Sigmoid colon (tissue), 7 donors: ENCODE measurements around the gene SRSF6. TPM values are rescaled to one million over a fixed set of nuclear protein-coding genes. Genes with fewer than 3 reads are reported as not detected.
"Not testable (repeated sequence)": the region's sequence is repeated elsewhere in the genome, so short reads cannot be mapped to it uniquely, and the experiment has no call there.

Experiments used
- DNase-seq: peaks from one replicate; pipeline ENCODE4 v3.0.0-alpha.2; 2019
- H3K27ac ChIP-seq, 4 donors: fragments of 200-600 bp; sonication (generic); one replicate each; pipeline ENCODE4 v1.5.1; 2016 to 2019; ENCODE audit warnings: mild to moderate bottlenecking in 1 of 4
- H3K27me3 ChIP-seq, 3 donors: fragments of 200-600 bp; sonication (generic); one replicate each; pipeline ENCODE4 v1.5.1; 2019; ENCODE audit warnings: mild to moderate bottlenecking in 1 of 3
- H3K36me3 ChIP-seq, 4 donors: fragments of 200-600 bp; sonication (generic); one replicate each; pipeline ENCODE4 v1.5.1; 2016 to 2019
- H3K4me1 ChIP-seq, 4 donors: fragments of 200-600 bp; sonication (generic); one replicate each; pipeline ENCODE4 v1.5.1; 2017 to 2019
- H3K4me3 ChIP-seq, 4 donors: fragments of 200-600 bp; sonication (generic); one replicate each; pipeline ENCODE4 v1.5.1; 2017 to 2019; ENCODE audit warnings: mild to moderate bottlenecking in 2 of 4, moderate library complexity in 1 of 4
- H3K9me3 ChIP-seq, 4 donors: fragments of 200-600 bp in 3 of 4; sonication (generic) in 3 of 4; one replicate each; pipeline versions ENCODE4 v1.5.1 to v1.6.1; 2013 to 2019
- CTCF ChIP-seq, 4 experiments: fragments of 450-650 bp in 3 of 4; fragments of 200-600 bp in 1 of 4; IDR thresholded peaks; one replicate each; pipeline ENCODE4 v1.5.1; 2016 to 2019; ENCODE audit warnings: antibody characterized with exemption in 4 of 4, mild to moderate bottlenecking in 3 of 4, moderate library complexity in 2 of 4
- EP300 ChIP-seq, 4 donors: sonication (generic); formaldehyde crosslinking; IDR thresholded peaks; one replicate each; pipeline ENCODE4 v1.6.1; 2017; ENCODE audit warnings: antibody characterized with exemption in 4 of 4
- POLR2A ChIP-seq, 2 donors: fragments of 450-650 bp; IDR thresholded peaks; one replicate each; pipeline ENCODE4 v1.6.1; 2016; ENCODE audit warnings: antibody characterized with exemption in 2 of 2, mild to moderate bottlenecking in 2 of 2, moderate library complexity in 2 of 2
- POLR2AphosphoS5 ChIP-seq, 4 donors: sonication (generic); formaldehyde crosslinking; IDR thresholded peaks; one replicate each; pipeline ENCODE4 v1.6.1; 2017; ENCODE audit warnings: antibody characterized with exemption in 4 of 4
- WGBS, 2 donors: extraction: QIAGEN DNeasy Blood & Tissue Kit; methylation state at CpG; one replicate each; pipeline ENCODE4 v1.1.7; 2013; 5-methylcytosine and 5-hydroxymethylcytosine counted together
- intact Hi-C: fragments of 100-400 bp; cut with DNase I; formaldehyde crosslinking; loops from one replicate; pipeline ENCODE4 v1.15.1; 2023
- polyA plus RNA-seq, 3 donors: library from polyadenylated mRNA; stranded (reverse); fragments of 200-250 nt; gene quantifications; one replicate each; pipeline ENCODE4 v1.2.3, GENCODE V29; 2013
- total RNA-seq, 4 donors: library from RNA; depleted of rRNA; stranded (reverse); fragments of >200 nt; gene quantifications; one replicate each; pipeline ENCODE4 v1.1.0, GENCODE V29; 2016
- donor health status: healthy with polysubstance abuse.
- donor health status: Bipolar disorder and iron deficiency.
- donor health status: healthy.

The SRSF6 gene
- total and polyA plus RNA-seq, 7 donors, result 29.6 to 78.9 (median 51.7) TPM

- intact Hi-C loops, result no loop called here
Observed at GRCh38 chr20:43446361-43446879, 11.3 kb upstream of the SRSF6 start.

GRCh38 chr20:43448431-43448747 is 9.3 kb upstream of the SRSF6 start:
- intact Hi-C loops, H3K9me3 ChIP-seq, H3K4me3 ChIP-seq, H3K36me3 ChIP-seq, H3K4me1 ChIP-seq, DNase-seq, H3K27ac ChIP-seq: not testable (repeated sequence)
- peaks cover 0 to 27% (median 0%) of the 10 kb centered on the region in 3 donors for H3K27me3 ChIP-seq
- WGBS, 2 donors, result 7 to 28% methylated on average over 4 of the region's 4 CpGs

More at GRCh38 chr20:43446361-43446879, 11.3 kb upstream of the SRSF6 start:
- Histone ChIP-seq H3K36me3 (no peaks in the 10 kb centered on the region), H3K9me3 (no peaks in the 10 kb centered on the region), H3K4me3 (no peak overlapping the region), H3K27me3 (peaks cover 0 to 30% (median 0%) of the 10 kb centered on the region in 3 donors), H3K4me1 (no peaks in the 10 kb centered on the region), H3K27ac (no peak overlapping the region)
- DNase-seq, result no peak
- 73 to 75% methylated on average over 6 of the region's 6 CpGs for WGBS, 2 donors
- TF ChIP-seq CTCF (IDR thresholded peaks at IDR 0.05) (no peak), POLR2AphosphoS5 (IDR thresholded peaks at IDR 0.05) (no peak), POLR2A (IDR thresholded peaks at IDR 0.05) (no peak), EP300 (IDR thresholded peaks at IDR 0.05) (no peak)

- 30 to 31% methylated on average over 9 of the region's 9 CpGs for WGBS, 2 donors
- intact Hi-C loops, result no loop called here
Observed at GRCh38 chr20:43448748-43449535, 8.8 kb upstream of the SRSF6 start.

GRCh38 chr20:43450841-43451799 is 6.6 kb upstream of the SRSF6 start:
- TF ChIP-seq POLR2AphosphoS5 (IDR thresholded peaks at IDR 0.05), result no peak
- TF ChIP-seq EP300 (IDR thresholded peaks at IDR 0.05), result no peak
- TF ChIP-seq CTCF (IDR thresholded peaks at IDR 0.05), result no peak
- no peak for TF ChIP-seq POLR2A (IDR thresholded peaks at IDR 0.05)
- H3K9me3 ChIP-seq, result no peaks in the 10 kb centered on the region
- intact Hi-C loops, result loop anchor here (10.0 kb wide), 1 partner anchor 764 kb away; the partner anchor contains the start of gene OSER1
- no peak overlapping the region for H3K27ac ChIP-seq
- H3K36me3 ChIP-seq, result no peaks in the 10 kb centered on the region
- H3K27me3 ChIP-seq, result peaks cover 0 to 11% (median 0%) of the 10 kb centered on the region in 3 donors
- no peak for DNase-seq
- no peaks in the 10 kb centered on the region for H3K4me1 ChIP-seq
- 59 to 84% methylated on average over 14 of the region's 14 CpGs for WGBS, 2 donors
- no peak overlapping the region for H3K4me3 ChIP-seq

More at GRCh38 chr20:43448748-43449535, 8.8 kb upstream of the SRSF6 start:
- H3K4me1 ChIP-seq, result no peaks in the 10 kb centered on the region
- H3K36me3 ChIP-seq, result no peaks in the 10 kb centered on the region
- TF ChIP-seq POLR2A (IDR thresholded peaks at IDR 0.05), result no peak
- peak; percentile 15 to 56 (median 50) for TF ChIP-seq CTCF (IDR thresholded peaks at IDR 0.05)
- peaks cover 0 to 21% (median 0%) of the 10 kb centered on the region in 3 donors for H3K27me3 ChIP-seq
- no peak overlapping the region for H3K4me3 ChIP-seq
- DNase-seq, result no peak
- no peak overlapping the region for H3K27ac ChIP-seq
- H3K9me3 ChIP-seq, result no peaks in the 10 kb centered on the region
